ENCODE data around the gene HMX1.

Gene HMX1

DNA sequence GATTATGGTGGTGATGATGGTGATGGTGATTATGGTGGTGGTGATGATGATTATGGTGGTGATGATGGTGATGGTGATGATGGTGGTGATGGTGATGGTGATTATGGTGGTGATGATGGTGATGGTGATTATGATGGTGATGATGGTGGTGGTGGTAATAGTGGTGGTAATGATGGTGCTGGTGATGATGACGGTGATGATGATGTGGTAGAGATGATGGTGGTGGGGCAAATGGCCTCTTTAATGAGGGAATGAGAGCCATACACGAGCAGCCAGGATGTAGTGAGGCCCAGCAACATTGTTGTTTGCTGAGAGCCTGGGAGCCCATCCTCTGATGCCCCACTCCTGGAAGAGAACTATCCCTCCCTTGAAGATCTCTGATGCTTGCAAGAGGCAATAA is 29.0 kb downstream of the HMX1 start:
- DNase-seq (ENCODE audit: low read depth in 3 of 3), result no peak

DNA sequence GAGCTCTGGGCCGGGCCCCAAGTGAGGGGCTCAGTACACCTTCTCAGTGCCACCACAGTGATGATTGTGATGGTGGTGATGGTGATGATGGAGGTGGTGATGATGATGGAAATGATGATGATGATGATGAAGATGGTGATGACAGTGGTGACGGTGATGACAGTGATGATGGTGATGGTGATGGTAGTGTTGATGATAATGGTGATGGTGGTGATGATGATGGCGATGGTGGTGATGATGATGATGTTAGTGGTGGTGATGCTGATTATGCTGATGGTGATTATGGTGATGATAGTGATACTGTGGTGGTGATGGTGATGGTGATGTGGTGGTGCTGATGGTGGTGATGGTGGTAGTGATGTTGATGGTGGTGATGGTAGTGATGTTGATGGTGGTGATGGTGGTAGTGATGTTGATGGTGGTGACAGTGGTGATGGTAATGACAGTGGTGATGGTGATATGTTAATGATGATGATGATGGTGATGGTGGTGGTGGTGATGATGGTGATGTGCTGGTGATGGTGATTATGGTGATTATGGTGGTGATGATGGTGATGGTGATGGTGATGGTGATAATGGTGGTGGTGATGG is 29.9 kb downstream of the HMX1 start:
- DNase-seq (ENCODE audit: low read depth in 3 of 3), result no peak

DNA sequence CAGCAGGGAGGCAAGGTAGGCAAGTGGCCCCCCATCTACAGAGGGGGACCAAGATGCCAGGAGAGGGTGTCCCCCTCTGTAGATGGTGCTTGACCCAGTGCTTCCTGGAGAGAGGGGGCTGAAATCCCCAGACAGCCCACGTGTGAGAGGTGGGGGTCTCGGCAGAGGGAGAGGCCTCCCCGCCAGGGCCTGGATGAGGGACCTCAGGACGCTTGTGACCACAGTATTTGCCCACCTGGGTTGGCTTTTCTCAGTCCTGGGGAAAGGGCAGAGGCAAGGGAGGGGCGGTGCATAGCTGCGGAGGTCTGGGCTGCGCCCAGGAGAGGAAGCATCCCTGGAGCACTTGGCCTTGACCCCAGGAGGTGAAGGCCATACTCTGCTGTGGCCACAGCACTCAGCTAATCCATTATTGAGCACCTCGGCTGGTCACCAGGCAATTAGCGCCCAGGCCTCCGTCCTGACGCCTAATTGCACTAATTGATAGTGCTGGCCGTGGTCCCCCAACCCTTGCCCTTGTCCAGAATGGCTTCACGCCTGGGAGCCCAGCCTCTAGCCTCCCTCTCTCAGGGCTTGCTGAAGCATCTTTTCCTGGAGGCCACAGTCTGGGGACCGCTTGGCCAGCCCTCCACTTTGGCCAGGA is 30.7 kb downstream of the HMX1 start:
- no peak for DNase-seq (ENCODE audit: low read depth in 3 of 3)

DNA sequence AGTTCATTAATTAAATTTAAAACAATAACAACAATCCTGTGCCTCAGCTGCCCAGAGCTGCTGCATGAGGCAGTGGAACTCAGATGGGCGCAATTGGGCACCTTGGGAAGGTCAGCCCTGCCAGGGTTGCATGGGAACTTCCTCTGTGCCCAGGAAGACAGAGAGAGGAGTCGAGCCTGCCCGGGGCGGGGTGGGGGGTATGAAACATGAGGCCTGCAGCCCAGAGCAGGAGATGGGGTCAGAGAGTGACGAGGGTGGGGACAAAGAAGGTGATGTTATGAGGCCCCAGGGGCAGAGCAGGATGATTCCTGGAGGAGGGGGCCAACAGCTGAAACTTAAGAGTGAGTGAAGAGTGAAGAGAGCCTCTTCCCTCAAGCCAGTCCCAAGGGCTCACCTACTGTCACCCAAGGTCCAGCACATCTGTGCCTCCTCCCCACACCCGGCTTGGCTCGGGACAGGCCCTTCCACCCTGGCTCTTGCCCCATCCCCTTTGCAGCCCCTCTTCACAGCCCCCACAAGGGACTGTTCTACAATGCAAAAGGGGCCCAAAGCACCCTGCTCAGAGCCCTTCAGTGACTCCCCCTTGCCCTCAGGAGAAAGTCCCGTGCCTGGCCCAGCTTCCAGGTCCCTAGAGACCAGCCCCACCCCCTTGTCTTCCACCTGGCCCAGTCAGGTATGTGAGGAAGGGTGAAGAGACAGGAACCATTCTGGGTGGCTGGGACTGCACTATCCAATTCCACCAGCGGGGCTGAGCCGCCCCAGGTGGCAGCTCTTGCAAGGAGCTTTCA is 31.4 kb downstream of the HMX1 start:
- no peak for DNase-seq (ENCODE audit: low read depth in 3 of 3)

DNA sequence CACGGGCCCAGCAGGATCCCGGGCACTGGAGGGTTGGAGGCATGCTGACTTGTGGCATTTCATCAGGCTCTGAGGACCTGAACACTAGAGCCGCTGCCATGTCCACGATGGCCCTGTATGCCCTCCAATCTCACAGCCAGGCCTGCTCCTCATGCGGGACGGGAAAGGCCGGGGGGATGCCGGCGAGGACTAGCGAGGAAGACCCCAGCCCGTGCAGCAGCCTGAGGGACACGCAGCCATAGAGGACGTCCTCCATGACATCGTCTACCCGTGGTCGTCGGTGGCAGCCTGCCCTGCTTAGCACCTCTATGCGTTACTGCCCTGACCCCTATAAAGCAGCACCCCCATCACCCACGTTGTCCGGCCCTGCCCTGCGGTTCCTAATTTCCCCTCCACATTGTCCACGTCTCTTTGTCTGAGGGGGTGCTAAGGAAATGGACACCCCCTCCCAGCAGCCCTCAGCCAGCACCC is 32.6 kb downstream of the HMX1 start:
- DNase-seq (ENCODE audit: low read depth in 3 of 3), result no peak

DNA sequence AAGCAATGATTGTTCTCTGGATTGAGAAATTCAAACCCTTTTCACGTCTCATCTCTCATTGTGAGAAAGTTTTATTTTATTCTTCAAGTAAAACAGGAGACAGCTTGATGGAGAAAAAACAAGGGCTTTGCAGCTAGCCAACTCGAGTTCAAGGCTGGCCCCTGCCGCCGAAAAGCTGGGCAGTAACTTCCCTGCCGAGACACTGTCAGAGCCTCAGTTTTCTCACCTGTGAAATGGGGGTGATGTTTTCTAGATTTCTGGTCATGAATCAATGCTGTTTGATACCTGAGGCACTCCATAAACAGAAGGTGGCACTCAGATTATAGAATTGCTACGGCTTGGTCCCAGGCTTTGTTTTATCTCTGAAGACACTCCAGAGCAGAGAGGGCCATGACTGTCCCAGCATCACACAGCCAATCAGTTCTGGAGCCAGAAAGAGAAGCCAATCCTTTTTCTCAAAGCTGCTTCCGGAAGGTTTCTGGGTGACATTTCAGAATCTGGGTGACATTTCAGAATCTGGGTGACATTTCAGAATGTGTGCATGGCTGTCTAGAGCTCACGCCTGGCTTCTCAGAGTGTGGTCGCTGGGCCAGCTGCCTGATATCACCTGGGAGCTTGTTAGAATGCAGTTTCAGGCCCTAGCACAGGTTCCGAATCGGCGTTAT is 33.2 kb downstream of the HMX1 start:
- DNase-seq (ENCODE audit: low read depth in 3 of 3), result no peak

DNA sequence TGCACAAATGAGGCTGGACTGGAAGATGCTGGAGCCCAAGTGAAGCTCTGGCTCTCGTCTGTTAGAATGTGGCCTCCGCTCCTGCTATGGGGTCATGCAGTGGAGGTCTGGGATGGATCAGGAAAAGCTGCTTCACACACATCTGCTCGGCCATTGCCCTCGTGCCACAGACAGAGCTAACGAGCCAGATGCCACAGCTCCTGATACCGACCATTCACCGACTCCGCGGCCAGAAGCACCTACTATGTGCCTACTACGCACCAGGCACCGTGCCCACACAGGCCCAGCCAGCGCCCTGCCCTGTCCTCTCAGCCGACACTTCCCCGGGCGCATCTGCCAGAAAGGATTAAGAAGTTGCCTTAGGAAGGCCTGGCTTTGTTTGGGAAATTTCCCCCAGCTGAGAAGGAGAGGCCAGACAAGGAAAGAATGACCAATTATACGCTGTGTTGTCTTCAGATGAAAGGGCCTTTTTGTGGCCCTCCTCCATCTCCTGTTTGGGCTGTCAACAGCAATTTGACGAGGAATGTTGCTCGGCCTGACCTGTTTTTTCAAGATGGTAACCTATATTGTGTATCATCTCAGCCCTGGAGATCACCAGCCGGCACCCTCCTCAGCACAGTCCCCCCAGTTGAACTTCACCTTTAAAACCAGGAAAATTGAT is 34.3 kb downstream of the HMX1 start:
- DNase-seq (ENCODE audit: low read depth in 3 of 3), result no peak

DNA sequence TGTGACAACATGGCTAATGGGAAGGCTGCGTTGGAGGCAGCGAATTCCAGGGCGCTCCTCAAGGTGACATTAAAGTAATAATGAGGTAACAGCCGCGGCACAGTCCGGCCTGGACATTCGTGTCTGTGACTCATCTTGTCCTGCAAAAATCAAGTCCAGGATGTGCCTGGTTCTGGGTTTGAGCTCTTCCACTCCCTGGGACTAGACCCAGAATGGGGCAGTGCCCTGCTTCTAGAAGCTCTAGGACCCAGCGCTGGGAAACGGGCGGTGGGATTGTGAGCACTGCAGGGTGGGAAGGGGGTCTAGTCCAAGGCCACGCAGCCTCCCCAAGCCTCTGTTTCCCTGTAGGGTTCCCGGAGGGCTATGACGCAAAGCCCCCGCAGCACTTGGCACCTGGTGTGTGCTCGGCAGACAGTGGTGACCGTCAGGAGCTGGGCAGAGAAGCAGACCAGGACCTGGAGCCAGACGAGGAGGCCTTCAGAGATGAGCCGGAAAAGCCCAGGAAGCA is 34.9 kb downstream of the HMX1 start:
- DNase-seq (ENCODE audit: low read depth in 3 of 3), result no peak

DNA sequence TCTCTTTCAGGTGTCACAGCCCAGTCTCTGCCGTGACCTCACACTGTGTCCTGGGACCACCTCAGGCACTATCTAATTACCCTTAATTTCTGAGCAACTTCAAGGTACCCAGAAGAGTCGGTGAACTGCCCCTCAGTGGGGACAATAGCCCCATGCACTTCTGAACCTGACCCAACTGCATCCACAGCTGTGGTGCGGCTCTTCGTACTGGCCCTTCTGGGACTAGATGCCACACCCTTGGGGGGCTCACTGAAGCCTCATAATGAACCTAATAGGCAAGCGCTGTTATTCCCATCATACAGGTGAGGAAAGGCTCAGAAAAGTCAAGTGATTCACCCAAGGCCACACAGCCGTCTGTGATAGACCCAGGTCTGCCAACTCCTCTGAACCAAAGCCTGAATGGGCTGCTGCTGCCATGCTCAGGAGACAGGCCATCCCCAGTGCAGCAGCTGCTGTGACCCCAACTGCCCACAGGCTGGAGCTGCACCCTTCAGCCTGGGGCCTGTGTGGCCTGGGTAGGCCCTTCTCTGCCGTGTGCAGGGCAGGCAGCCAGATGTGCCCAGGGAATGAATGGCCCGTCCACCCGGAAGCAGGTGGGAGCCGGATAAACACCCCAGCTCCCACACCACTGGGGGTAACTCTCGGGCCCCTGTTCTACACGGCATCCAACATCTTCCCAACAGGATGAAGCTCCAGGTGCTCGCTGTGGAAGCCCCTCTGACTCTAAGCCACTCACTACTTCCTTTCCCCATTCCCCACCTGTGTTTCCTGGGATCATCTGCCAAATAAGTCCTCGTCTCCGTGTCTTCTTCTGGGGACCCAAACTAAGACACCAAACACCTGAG is 35.9 kb downstream of the HMX1 start:
- DNase-seq (ENCODE audit: low read depth in 3 of 3), result no peak

DNA sequence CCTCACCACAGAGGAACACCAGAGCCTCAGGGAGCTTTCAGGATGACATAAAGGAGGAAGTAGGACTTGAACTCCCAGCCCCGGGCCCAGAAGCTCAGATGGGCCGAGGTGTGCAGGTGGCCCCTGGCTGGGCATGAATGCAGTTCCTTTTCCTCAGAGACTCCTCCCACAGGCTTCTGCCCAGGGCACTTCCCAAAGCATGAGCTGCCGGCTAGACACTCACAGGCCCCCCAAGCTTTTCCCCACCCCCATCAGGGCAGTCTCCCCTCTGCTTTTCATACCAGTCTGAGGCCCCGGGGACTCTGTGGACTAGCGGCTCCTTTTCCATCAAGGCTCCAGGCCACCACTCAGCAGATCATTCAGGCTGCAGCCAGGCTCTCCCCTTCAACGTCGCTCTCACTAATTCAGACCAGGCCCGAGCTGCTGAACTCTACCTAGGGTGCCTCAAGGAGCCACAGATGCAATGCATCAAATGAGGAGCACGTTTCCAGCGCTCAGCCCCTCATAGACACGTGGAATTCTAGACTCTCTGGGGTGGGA is 36.9 kb downstream of the HMX1 start:
- DNase-seq (ENCODE audit: low read depth in 3 of 3), result no peak

DNA sequence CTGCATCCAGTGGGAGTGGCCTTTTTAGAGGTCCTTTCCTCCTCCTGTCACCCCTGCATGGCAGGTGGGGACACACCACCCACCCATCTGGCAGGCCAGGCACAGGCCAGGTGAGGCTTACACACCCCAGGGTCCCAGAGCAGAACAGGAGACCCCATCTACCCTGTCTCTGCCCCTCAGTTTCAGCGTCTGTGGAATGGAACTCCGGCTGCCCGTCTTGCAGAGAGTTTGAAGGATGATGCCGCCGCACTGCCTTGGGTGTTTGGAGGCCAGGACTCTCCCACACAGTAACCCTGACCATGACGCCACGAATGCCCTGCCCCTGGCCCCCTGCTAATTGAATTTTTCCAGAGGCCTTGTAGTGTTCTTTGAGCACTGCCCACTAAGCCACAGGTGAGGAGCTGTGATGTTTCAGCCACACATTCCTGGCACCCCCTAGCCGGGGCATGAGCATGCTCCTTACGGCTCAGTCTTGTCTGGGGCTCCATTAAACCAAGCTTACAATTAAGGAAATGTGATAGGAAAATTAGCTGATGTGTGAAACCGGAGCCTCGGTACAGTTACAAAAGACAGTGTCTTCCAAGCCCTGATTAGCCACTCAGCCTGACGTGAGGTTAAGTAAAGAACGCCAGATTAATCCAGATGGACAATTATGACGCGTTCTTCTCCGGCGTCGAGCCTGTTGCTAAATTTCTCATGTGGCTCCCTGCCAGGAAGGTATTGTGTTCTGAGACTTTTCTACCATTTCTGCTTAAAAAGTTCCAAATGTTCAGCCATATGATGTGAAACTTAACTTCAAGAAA is 39.3 kb downstream of the HMX1 start:
- no peak for DNase-seq (ENCODE audit: low read depth in 3 of 3)

DNA sequence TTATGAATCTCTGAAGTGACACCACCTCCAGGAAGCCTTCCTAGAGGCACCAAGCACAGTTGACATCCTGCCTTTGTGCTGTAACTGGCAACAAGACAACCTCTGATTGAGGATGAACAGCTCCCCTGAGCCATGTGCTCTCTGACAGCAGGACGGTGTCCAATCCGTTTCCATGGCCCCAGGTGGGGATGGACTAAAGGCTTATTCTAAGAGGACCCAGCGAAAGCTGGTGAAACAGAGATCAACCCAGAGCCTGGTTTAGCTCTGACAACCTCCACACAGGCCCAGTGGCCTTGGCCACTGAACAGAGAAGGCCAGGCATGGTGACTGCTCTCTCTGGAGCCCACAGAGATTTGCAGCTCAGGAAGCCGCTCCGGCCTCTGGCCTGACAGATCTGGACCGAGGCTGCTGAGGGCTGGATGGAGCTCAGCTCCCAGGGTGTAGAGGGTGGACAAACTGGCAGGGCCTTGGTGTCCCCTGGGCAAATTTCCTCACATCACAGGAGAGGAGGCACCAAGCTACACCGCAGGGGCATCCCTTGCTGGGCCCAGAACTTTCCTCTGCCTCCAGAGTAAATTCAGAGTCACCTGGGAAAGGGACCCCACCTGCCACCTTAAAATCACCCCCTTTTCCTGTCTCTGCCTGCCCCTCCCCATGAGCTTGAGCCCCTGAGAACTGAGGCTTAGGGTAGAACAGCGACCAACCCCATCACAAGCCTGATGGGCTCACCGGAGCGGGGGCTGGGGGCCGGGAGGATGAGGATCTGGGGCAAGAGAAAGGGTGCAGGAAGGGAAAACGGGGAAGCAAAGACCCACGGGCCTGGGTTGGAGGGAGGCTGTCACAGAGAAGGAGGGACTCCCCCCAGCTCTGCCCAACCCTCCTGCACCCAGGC is 40.2 kb downstream of the HMX1 start:
- DNase-seq (ENCODE audit: low read depth in 3 of 3), result no peak

DNA sequence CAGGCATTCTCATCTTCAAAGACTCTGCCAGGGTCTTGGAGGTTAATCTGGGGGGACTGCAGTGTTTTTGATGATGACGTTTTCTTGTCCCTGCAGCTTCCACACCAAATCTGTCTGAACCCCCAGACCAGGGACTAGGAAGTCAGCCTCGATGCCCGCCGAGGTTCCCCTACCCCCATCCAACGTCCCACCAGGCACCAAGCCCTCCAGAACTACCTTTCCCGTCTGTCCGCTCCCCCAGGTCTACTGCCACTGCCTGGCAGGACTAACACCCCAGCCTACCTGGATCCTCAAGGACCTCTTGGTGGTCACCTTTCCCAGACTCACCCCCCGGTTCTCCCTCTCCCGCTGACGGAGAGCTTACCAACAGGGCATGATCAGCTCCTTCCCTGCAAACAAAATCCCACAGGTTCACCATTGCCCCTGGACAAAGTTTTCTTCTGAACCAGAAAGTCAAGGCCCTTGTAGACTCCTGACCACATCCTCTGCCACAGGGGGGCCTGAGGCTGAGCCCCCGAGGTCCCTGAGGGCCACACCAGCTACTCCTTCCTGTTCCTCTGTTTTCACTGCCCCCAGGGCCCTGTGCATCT is 40.9 kb downstream of the HMX1 start:
- no peak for DNase-seq (ENCODE audit: low read depth in 3 of 3)

DNA sequence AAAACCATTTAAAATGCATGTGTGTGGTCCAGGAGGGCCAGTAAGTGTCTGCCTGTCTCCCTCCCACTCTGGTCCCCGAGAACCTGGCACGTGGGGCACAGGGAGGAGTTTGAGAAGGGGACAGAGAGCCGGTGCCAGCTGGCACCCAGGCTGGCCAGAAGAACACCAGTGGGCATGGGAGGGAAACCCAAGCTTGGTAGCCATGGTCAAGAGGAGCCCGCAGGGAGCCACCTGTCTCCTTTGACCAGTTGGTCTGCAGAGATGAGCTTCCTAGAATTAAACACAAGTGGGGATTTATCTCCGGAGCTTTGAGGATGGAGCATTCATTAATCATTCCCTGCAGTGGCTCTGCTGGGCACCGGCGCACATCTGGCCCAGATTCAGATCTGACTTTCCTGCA is 41.6 kb downstream of the HMX1 start:
- DNase-seq (ENCODE audit: low read depth in 3 of 3), result no peak

DNA sequence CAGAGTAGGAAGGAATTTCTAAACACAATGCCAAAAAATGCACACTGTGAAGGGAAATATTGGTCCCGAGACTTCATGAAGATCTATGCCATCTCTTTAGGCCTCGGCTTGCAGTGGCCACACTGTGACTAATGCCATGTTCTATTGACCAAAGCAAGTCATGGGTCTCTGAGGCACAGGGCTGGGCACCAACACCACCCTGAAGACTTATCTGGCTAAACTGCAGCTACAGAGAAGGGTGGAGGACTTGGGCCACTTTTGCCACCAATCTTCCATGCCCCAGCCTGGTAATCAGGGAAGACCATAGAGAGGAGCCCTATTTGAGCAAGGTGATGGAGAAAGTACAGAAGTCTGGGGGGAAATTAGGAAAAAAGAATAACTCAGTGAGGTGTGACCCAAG is 42.1 kb downstream of the HMX1 start:
- no peak for DNase-seq (ENCODE audit: low read depth in 3 of 3)

DNA sequence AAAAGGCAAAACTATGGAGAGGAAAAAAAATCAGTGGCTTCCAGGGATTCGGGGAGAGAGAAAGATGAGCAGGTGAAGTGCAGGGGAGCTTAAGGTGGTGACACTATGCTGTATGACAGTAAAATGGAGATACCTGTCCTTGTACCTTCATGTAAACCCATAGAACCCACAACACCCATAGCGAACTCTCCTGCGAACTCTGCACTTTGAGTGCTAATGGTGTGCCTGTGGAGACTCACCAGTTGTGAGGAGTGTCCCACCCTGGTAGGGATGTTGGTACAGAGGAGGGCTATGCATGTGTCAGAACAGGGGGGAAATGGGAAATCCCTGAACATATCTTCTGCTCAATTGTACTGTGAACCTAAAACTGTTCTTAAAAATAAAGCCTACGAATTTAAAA is 42.8 kb downstream of the HMX1 start:
- DNase-seq (ENCODE audit: low read depth in 3 of 3), result no peak

DNA sequence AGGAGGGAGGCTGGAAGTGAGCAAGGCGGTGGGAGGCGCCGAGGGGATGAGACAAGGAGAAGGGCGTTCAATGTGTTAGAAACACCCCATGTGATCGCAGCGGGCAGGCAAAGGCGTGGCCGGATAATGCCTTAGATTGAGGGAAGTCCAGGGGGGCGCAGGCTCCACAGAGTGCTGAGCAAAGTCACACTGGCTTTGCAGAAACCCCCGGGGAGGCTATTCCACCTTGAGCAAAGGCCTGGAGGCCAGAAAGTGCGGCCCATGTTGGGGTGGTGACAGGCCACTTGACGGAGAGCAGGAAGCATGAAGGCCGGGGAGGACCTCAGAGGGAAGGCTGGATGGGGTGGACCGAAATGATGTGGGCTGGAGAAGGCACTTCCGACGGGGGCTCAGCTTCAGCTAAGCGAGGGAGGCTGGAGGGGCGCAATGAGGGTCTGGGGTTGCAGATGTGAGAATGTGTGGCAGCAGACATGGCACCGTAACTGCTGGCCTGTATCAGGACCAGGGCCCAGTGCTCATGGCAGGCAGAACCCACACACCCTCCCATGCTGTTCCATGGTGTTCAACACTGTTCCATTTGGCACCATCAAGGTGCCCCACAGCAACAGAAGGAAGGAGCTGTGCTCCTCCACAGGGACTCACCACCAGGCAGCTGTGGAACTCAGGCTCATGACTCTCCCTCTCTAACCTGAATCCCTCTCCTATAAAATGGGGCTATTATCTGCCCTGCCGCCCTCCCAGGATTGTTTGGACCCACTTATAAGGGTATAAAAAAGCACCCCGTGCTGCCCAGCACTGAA is 50.3 kb downstream of the HMX1 start:
- no peak for DNase-seq (ENCODE audit: low read depth in 3 of 3)

Data from stimulated activated CD4-positive, alpha-beta T cell treated with anti-CD3 and anti-CD28 coated beads, TNF-alpha, amount 100 ng/mL, for 4 hours (primary cell).